Tibial nerve (tissue), 4 donors: ENCODE results near the gene ZNF80. TPM values are rescaled to one million over a fixed set of nuclear protein-coding genes. Genes with fewer than 3 reads are reported as not detected.
"Not testable (repeated sequence)": the region's sequence is repeated elsewhere in the genome, so short reads cannot be mapped to it uniquely, and the experiment has no call there.

Source experiments
- DNase-seq, 2 donors: peaks; one replicate each; pipeline ENCODE4 v3.0.0-alpha.2; 2019; ENCODE audit warnings: low spot score in 2 of 2
- H3K27ac ChIP-seq, 4 donors: fragments of 200-600 bp; sonication (generic) in 3 of 4; one replicate each; pipeline ENCODE4 v1.5.1; 2017 to 2019; ENCODE audit warnings: mild to moderate bottlenecking in 1 of 4
- H3K27me3 ChIP-seq, 2 donors: fragments of 200-600 bp; sonication (generic) in 1 of 2; one replicate each; pipeline versions ENCODE4 v1.5.1 to v1.6.0; 2017 to 2019
- H3K36me3 ChIP-seq, 3 donors: fragments of 200-600 bp; sonication (generic); one replicate each; pipeline ENCODE4 v1.5.1; 2018 to 2019
- H3K4me1 ChIP-seq, 4 donors: fragments of 200-600 bp; sonication (generic) in 3 of 4; one replicate each; pipeline ENCODE4 v1.5.1; 2017 to 2019
- H3K4me3 ChIP-seq, 4 donors: fragments of 200-600 bp; sonication (generic) in 3 of 4; one replicate each; pipeline ENCODE4 v1.5.1; 2017 to 2019; ENCODE audit warnings: mild to moderate bottlenecking in 1 of 4, moderate library complexity in 1 of 4
- H3K9me3 ChIP-seq, 4 donors: fragments of 200-600 bp; sonication (generic) in 3 of 4; one replicate each; pipeline ENCODE4 v1.5.1; 2017 to 2019
- EP300 ChIP-seq, 2 donors: sonication (generic); formaldehyde crosslinking; IDR thresholded peaks; one replicate each; pipeline ENCODE4 v1.6.1; 2017; ENCODE audit warnings: antibody characterized with exemption in 2 of 2, mild to moderate bottlenecking in 1 of 2
- POLR2A ChIP-seq, 2 donors: fragments of 450-650 bp; IDR thresholded peaks; one replicate each; pipeline ENCODE4 v1.6.1; 2017; ENCODE audit warnings: antibody characterized with exemption in 2 of 2, mild to moderate bottlenecking in 2 of 2, moderate library complexity in 2 of 2
- WGBS, 2 donors: methylation state at CpG; one replicate each; pipeline ENCODE4 v1.1.5; 2018; 5-methylcytosine and 5-hydroxymethylcytosine counted together
- total RNA-seq, 4 donors: library from RNA; depleted of rRNA; stranded (reverse); fragments of >200 nt; gene quantifications; one replicate each; pipeline ENCODE4 v1.1.0, GENCODE V29; 2016
- TF ChIP-seq, protein P1 (sequence below), 5 experiments: fragments of 200-600 bp in 3 of 5; fragments of 450-650 bp in 2 of 5; sonication (generic) in 3 of 5; IDR thresholded peaks; one replicate each; pipeline ENCODE4 v1.5.1; 2016 to 2019; ENCODE audit warnings: antibody characterized with exemption in 5 of 5, mild to moderate bottlenecking in 3 of 5, moderate library complexity in 2 of 5

The ZNF80 gene
- total RNA-seq, 4 donors from 2014 or later = 0.21 TPM; not detected in 3

DNA sequence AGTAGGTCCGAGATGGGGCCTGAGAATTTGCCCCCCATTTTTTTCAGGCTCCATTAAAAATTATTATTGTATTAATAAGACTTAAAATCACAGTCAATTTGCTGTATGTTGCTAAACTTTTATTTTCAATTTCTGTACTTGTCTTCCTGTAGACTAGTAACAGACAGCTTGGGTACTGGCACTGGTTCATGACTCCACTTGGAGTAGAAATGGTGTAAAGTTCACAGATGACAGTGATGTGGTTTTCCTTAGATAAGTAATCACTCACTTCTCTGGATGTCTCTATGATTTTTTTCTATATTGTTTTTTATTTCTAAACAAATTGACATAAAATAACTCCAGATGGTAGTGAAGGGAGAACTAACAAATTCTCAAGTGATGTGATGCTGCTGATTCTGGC lies 15.6 kb upstream of the ZNF80 start:
- no peak overlapping the region for H3K27ac ChIP-seq
- no peak for TF ChIP-seq POLR2A (IDR thresholded peaks at IDR 0.05)
- TF ChIP-seq, protein P1, sequence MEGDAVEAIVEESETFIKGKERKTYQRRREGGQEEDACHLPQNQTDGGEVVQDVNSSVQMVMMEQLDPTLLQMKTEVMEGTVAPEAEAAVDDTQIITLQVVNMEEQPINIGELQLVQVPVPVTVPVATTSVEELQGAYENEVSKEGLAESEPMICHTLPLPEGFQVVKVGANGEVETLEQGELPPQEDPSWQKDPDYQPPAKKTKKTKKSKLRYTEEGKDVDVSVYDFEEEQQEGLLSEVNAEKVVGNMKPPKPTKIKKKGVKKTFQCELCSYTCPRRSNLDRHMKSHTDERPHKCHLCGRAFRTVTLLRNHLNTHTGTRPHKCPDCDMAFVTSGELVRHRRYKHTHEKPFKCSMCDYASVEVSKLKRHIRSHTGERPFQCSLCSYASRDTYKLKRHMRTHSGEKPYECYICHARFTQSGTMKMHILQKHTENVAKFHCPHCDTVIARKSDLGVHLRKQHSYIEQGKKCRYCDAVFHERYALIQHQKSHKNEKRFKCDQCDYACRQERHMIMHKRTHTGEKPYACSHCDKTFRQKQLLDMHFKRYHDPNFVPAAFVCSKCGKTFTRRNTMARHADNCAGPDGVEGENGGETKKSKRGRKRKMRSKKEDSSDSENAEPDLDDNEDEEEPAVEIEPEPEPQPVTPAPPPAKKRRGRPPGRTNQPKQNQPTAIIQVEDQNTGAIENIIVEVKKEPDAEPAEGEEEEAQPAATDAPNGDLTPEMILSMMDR (IDR thresholded peaks at IDR 0.05) = no peak
- no peak for TF ChIP-seq EP300 (IDR thresholded peaks at IDR 0.05)
- no peaks in the 10 kb centered on the region for H3K27me3 ChIP-seq
- no peaks in the 10 kb centered on the region for H3K4me1 ChIP-seq
- no peak for DNase-seq
- 68 to 85% methylated on average over 1 of the region's 1 CpG for WGBS, 2 donors
- no peak overlapping the region for H3K4me3 ChIP-seq
- H3K9me3 ChIP-seq = peaks cover 0 to 6% (median 0%) of the 10 kb centered on the region in 4 donors
- H3K36me3 ChIP-seq = no peaks in the 10 kb centered on the region

GRCh38 chr3:114242947-114243346 lies 5.6 kb upstream of the ZNF80 start:
- H3K9me3 ChIP-seq = peaks cover 0 to 12% (median 0%) of the 10 kb centered on the region in 4 donors
- no peaks in the 10 kb centered on the region for H3K27me3 ChIP-seq
- no peaks in the 10 kb centered on the region for H3K4me1 ChIP-seq
- DNase-seq = no peak
- H3K36me3 ChIP-seq = no peaks in the 10 kb centered on the region
- no peak overlapping the region for H3K4me3 ChIP-seq
- no peak overlapping the region for H3K27ac ChIP-seq
- TF ChIP-seq POLR2A (IDR thresholded peaks at IDR 0.05) = no peak
- no peak for TF ChIP-seq EP300 (IDR thresholded peaks at IDR 0.05)
- TF ChIP-seq, protein P1 (IDR thresholded peaks at IDR 0.05) = no peak

DNA sequence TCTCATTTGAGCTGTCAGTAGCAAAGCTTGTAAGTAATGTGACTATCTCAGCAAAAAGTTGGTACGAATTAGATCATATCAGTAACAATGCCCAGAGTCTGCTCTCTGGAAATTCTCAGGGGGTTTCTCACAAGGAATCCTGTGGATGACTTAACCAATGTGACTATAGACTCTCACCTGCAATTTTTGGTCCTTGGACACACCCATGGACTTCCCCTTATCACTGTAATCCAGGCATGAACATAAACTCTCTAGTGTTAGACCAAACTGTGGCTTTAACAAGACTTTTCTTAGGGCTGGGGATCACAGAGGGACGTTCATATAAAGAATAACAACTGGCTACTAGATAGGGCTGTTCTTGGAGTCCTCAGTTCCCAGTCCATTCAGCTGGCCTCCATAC lies 3.9 kb upstream of the ZNF80 start:
- 46 to 63% methylated on average over 2 of the region's 2 CpGs for WGBS, 2 donors
- Histone ChIP-seq H3K4me3 (no peak overlapping the region), H3K9me3 (peaks cover 0 to 12% (median 0%) of the 10 kb centered on the region in 4 donors), H3K36me3 (no peaks in the 10 kb centered on the region), H3K27me3 (no peaks in the 10 kb centered on the region), H3K27ac (no peak overlapping the region), H3K4me1 (no peaks in the 10 kb centered on the region)
- no peak for DNase-seq
- TF ChIP-seq, protein P1 (IDR thresholded peaks at IDR 0.05) = no peak
- TF ChIP-seq EP300 (IDR thresholded peaks at IDR 0.05) = no peak
- no peak for TF ChIP-seq POLR2A (IDR thresholded peaks at IDR 0.05)

- not testable (repeated sequence) for H3K4me1 ChIP-seq, H3K27ac ChIP-seq, H3K36me3 ChIP-seq, H3K27me3 ChIP-seq, H3K9me3 ChIP-seq, H3K4me3 ChIP-seq, DNase-seq
- WGBS, 2 donors = 96 to 97% methylated on average over 19 to 34 of the region's 34 CpGs
These were observed 888 bp upstream of the ZNF80 start for GRCh38 chr3:114238146-114238785.

DNA sequence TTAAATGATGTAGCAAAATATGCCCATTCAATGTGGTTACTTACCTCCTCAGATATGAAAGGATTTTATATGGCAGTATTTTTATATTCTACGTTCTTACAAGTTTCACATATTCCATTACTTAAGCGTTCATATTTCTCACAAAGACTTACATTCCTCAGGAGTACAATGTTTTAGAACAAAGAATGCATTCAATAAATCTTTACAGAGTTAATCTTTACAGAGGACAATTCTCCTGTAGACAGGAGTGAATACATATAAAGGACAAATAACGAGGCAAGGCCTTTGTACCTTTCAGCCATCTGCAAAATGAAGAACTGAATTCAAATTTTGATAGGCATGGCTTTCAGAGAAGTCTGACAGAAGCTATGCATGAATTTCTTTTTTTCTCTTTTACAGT lies 1.9 kb downstream of the ZNF80 start:
- 21 to 29% methylated on average over 3 of the region's 3 CpGs for WGBS, 2 donors
- no peak for DNase-seq
- TF ChIP-seq, protein P1 (IDR thresholded peaks at IDR 0.05) = no peak
- TF ChIP-seq EP300 (IDR thresholded peaks at IDR 0.05) (no peak), POLR2A (IDR thresholded peaks at IDR 0.05) (no peak)

DNA sequence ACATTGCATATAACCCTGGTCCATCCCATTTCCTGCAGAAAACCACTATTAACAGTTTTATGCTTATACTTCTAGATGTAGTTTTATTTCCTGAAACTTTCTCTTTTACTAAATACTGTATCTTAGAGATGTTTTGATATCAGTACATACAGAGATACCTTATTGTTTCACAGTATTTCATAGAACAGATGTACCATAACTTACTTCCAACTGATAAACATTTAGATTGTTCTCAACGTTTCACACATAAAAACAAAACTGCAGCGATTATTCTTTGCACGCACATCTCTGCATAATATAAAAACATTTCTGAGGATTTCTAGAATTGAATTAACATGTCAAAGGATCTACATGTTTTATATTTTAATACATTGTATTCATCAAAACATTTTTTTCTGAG lies 2.6 kb downstream of the ZNF80 start:
- H3K36me3 ChIP-seq = no peaks in the 10 kb centered on the region
- no peak overlapping the region for H3K27ac ChIP-seq
- H3K4me3 ChIP-seq = no peak overlapping the region
- H3K27me3 ChIP-seq = no peaks in the 10 kb centered on the region
- TF ChIP-seq, protein P1 (IDR thresholded peaks at IDR 0.05) = no peak
- no peak for TF ChIP-seq EP300 (IDR thresholded peaks at IDR 0.05)
- TF ChIP-seq POLR2A (IDR thresholded peaks at IDR 0.05) = no peak
- no peaks in the 10 kb centered on the region for H3K9me3 ChIP-seq
- DNase-seq = no peak
- WGBS, 2 donors = 61 to 62% methylated on average over 3 of the region's 3 CpGs
- H3K4me1 ChIP-seq = no peaks in the 10 kb centered on the region

More for the DNA sequence above, 1.9 kb downstream of the ZNF80 start:
- Histone ChIP-seq H3K4me3 (no peak overlapping the region), H3K27me3 (no peaks in the 10 kb centered on the region), H3K36me3 (no peaks in the 10 kb centered on the region), H3K4me1 (no peaks in the 10 kb centered on the region), H3K27ac (no peak overlapping the region), H3K9me3 (no peaks in the 10 kb centered on the region)
